ENCODE measurements around the gene INTS1.

Gene INTS1

DNA sequence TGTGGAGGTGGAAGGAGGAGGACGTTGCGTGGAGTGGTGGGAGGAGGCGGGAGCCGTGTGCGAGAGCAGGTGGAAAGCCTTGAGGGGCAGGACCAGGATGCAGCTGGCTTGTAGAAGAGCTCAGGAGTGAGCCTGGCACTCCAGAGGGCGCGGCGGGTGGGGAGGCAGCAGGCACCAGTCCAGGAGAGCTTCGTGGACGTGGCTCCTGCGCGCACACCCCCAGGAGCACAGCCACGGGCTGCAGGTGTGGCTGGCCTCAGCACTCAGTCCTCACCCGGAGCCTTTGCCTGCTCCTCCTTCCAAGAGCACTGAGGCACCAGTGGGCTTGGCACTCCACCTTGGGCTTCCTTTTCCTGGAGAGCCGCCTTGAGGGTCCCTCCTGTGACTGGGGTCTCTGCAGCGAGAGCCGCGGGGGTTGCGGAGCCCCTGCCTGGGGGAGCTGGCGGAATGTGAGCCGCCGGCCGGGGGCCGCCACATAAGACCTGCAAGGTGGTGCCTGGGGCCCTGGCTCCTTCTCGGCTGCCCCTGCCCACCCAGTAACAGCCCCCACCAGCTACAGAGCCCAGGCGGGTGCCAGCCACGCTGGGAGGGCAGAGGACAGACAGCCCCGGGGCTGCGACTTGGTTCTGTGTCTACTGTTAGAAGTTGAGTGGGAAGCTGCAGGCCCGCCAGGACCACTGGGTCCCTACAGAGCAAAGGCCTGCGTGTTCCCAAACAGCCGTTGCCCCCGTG, 37.4 kb upstream of the INTS1 start:
- DNase-seq: no peak

GRCh38 chr7:1540776-1541271, 36.6 kb upstream of the INTS1 start:
- no peak for DNase-seq

DNA sequence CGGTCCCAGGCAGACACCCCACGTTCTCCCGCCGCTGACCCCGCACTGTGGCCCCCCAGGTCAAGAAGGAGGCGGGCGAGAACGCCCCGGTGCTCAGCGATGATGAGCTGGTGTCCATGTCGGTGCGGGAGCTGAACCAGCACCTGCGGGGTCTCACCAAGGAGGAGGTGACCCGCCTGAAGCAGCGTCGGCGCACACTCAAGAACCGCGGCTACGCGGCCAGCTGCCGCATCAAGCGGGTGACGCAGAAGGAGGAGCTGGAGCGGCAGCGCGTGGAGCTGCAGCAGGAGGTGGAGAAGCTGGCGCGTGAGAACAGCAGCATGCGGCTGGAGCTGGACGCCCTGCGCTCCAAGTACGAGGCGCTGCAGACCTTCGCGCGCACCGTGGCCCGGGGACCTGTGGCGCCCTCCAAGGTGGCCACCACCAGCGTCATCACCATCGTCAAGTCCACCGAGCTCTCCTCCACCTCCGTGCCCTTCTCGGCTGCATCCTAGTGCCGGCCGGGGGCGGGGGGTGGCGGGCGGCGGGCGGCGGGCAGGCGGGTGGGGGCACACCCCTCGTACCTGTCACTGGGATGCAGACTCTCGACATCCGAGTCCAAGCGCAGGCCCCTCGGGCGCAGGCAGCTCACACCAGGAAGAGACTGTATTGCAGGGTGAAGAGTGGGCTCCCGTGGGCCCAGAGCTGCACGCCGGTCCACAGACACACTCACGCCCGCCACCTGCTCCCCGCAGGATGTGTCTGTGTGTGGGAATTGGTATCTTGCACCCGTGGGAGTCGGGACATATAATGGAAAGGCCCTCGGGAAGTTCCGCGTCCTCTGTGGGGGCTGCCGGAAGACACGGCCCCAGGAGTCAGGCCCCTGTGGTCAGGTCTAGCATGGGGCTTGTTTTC, 35.9 kb upstream of the INTS1 start:
- DNase-seq: no peak

GRCh38 chr7:1539181-1539881, 35.1 kb upstream of the INTS1 start:
- no peak for DNase-seq

DNA sequence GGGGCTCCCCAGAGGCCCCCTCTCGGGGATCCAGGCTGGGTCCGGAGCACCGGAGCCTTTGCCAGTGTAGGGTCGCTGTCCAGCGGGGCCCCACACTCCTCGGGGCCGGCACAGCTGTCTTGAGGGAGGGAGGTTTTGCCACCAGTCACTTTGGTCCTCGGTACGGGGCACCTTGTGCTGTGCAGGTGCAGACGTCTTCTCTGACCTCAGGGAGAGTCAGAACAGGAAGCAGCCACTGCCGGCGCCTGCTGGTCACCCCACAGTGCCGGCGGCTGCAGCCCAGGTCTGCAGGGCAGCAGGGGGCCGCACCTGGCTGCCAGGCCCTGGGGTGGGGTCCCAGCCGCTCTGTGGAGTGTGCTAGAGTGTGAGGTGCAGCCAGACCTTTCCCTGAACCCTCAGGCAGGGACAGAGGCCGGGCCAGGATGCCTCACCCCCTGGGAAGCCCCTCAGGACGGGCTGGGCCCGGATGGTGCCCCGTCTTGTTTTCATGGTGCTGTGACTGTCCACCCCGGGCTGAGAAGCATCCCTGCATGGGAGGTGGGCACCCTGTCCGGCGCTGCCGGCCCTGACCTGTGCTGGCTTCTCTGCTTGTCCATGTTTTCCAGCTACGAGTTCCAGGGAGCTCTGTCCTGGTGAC, 34.5 kb upstream of the INTS1 start:
- no peak for DNase-seq

DNA sequence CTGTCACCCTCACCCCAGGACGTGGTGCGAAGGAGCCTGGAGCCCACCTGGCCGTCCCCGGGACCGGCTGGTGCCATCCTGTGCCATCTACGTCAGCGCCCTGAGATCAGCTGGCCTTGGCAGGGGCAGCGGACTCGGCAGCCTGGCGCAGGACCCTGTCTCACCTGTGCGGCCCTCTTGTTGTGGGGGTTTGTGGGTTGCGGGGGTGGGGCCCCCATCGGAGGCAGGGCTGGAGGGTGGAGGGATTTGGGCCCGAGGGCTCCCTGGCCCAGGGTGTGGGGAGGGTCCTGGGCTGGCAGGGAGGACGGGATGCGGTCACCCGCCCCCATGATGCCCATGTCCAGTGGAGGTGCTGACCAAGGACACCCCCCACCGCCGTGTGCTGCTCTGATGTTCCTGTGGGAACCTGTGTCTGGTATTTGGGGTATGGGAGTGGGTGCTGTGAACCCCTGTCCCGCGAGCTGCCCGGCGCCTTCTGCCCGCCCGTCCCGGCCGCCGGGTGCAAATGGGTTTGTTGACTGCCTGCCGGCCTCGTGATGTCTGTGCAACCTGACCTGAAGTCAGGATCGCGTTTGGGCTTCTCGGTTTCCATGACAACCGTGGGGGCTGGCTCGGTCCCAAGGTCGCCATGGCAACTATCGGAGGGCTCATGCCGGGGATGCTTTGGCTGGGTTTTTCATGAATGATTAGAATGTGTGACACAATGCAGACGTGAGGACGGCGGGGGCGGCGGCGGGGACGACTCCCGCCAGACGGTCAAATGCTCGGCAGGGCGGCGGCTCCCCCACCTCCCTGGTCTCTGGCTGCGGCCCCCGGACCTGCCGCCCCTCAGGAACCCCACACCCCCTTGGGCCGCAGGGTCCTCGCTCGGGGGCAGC, 33.6 kb upstream of the INTS1 start:
- no peak for DNase-seq

DNA sequence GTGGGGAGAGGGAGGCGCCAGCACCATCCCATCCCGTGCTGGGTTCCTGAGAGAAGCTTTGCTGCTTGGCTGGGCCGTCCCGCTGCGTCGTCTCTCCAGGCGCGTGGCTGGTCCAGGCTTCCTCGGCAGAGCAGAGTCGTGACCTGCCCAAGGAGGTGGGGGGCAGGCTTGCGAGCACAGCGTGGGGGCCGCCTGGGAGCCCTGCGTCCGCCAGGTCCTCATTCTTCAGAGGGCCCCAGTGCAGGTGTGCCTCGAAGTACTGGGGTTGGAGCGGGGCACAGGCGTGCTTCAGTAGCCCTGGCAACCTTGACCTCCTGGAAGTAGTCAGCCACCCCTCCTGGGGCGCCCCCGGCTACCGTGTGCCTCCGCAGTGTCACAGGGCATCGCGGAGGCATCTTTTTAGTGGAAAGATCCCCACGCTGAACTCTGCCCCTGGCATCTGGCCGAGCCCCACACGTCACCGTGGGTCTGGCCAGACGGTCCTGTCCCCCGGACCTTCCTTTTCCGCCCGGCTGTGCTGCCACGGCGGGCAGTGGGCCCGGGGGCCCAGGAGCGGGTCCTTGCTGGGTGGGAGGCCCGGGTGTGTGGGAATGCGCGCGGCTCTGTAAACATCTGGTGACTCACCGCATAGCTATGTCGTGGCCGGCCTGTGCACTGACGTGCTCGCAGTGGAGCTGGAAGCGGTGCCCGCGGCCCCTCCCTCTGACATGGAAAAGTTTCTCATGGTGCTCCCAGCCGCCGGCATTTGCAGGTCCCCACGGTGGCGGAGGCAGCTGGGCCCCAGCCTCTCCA, 32.8 kb upstream of the INTS1 start:
- DNase-seq: no peak

GRCh38 chr7:1536455-1536742, 32.2 kb upstream of the INTS1 start:
- no peak for DNase-seq

DNA sequence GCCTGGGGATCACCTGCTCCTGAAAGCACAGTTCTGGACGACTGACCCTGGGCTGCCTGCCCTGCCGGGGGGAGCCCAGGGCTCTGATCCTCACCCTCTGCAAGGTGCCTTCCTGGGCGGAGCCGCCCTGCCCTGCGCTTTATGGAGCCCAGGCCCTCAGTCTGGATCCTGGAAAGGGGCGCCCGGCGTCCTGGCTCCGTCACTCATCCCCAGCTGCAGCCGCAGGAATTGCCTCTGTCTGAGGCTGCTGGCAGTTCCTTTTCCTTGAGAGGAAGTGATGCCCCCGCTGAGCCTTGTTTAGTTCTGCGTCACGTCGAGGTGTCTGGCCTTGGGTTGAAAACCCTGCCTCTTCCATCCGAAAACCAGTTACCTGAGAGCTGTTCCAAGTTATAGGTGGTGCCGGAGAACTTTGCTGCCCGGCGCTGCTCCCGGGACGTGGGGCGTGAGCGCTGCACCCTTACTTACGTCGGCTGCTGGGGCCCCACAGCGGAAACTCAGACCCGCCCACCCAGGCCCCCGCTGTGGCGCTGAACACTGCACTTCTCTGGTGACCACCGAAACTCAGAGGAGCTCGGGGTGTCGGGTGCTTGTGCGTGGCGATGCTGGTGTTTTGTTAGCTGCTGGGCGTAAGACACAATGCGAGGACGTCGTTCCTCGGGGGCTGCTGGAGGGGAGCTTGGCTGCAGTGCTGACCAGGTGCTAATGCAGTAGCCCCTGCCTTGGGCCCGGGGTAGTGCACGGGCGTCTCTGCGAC, 31.7 kb upstream of the INTS1 start:
- DNase-seq: no peak

GRCh38 chr7:1535100-1535458, 30.9 kb upstream of the INTS1 start:
- no peak for DNase-seq

DNA sequence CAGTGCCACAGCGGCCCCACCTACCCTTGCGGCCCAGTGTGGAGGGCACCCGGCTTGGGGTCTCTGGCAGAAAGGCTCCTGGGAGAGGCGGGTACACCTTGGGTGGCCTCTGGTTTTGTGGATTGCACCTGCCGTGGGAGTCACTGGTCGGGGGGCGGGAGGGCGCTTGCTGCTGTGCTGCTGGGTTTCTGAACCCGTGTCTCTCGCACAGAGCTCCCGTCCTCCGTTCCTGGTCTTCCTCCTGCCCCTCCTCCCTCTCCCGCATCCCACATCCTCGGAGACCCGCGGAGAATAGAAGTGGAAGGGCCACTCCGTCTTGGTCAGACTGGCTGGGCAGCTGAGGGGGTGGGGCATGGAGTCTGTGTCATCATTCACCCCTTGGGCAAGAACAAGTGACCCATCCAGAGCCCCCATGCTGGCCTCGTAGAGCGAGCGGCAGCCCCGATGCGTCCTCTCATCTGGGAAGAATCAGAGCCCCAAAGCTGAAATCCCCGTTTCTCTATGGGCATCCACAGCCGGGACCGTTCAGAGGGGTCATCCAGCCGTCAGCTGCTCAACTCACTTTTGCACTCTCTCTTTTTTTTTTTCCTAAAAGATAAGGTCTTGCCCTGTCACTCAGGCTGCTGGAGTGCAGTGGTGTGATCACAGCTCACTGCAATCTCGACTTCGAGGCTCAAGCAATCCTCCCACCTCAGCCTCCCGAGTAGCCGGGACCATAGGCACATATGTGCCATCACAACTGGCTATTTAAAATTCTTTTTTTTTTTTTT, 30.3 kb upstream of the INTS1 start:
- no peak for DNase-seq

- no peak for DNase-seq
Measured at GRCh38 chr7:1533547-1534329, 29.5 kb upstream of the INTS1 start.

DNA sequence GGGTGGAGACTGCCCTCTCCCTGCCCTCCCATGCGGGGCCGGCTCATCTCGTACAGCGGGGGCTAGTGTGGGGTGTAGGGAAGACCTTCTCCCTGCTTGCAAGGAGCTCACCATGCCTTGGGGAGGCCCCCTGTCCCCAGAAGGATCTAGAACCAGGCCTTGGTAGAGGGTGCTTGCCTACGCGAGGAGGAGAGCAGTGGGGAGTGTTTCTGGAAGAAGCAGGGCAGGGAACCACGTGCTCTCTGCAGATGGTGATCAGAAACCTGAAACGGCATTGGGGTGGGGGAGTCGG, 29.0 kb upstream of the INTS1 start:
- no peak for DNase-seq

- DNase-seq: no peak
Measured at GRCh38 chr7:1532456-1533254, 28.5 kb upstream of the INTS1 start.

- no peak for DNase-seq
Measured at GRCh38 chr7:1531979-1532455, 27.8 kb upstream of the INTS1 start.

DNA sequence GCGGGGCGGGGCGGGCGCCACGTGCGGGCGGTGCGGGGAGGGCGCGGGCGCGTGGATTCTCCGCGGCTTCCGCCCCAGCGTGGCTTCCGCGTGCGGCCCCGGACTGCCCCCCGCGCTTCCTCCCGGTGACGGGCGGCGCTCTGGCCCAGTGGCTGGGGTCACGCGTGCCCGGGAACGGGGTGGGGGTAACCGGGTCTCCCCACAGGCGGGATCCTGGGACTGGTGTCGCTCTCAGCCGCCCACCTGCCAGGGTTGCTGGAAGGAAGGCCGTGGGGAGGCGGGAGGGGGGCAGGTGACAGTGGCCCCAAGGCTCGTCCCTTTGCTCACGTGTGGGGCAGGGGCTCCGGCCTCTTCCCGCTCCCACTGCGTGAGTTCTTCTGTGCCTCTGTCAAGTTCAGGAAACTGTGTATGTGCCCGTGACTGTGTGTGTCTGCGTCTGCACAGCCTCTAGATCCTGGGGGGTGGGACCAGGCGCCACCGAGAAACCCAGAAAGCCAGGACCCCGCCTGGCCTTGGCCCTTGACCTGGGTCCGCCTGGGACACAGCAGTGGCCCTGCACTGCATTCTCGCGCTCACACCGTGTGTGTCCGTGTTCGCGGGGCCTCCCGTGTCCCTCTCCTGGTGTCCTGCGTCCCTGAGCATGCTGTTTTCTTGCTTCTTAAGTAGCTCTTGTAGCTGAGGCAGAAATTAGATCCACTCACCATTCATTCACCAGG, 27.2 kb upstream of the INTS1 start:
- no peak for DNase-seq

DNA sequence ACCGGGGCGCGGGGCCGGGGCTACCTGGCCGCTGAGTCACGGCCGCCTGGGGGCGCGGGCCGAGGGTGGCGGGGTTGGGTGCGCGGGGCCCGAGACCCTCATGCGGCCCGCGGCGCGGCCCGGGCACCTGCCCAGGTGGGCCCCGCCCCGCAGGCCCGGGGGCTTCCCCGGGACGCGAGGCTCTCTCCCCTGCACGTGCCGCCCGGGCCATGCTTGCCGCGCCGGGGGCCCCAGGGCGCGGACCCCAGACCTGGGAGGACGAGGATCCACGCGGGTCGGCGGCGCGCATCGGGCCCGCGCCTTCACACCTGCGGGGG, 26.7 kb upstream of the INTS1 start:
- DNase-seq: no peak
